Measurements from ENCODE around the gene TBC1D22A. TPM values are rescaled to one million over a fixed set of nuclear protein-coding genes. Genes with fewer than 3 reads are reported as not detected.

The TBC1D22A gene
- total RNA-seq, 1 donor from 2014 or later = 34.1 TPM

- TF ChIP-seq, protein P1, sequence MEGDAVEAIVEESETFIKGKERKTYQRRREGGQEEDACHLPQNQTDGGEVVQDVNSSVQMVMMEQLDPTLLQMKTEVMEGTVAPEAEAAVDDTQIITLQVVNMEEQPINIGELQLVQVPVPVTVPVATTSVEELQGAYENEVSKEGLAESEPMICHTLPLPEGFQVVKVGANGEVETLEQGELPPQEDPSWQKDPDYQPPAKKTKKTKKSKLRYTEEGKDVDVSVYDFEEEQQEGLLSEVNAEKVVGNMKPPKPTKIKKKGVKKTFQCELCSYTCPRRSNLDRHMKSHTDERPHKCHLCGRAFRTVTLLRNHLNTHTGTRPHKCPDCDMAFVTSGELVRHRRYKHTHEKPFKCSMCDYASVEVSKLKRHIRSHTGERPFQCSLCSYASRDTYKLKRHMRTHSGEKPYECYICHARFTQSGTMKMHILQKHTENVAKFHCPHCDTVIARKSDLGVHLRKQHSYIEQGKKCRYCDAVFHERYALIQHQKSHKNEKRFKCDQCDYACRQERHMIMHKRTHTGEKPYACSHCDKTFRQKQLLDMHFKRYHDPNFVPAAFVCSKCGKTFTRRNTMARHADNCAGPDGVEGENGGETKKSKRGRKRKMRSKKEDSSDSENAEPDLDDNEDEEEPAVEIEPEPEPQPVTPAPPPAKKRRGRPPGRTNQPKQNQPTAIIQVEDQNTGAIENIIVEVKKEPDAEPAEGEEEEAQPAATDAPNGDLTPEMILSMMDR (IDR thresholded peaks at IDR 0.05) = no peak
- no peak for ATAC-seq
- no peak for DNase-seq
- Histone ChIP-seq H3K27me3 (ENCODE audit: low read depth) (no peaks in the 10 kb centered on the region), H3K4me3 (no peak overlapping the region), H3K4me1 (no peaks in the 10 kb centered on the region), H3K36me3 (peaks cover 43% of the 10 kb centered on the region), H3K27ac (no peak overlapping the region), H3K9me3 (no peaks in the 10 kb centered on the region)
- intact Hi-C loops (cut with DNase I) = no loop called here
Observed at GRCh38 chr22:47061226-47061625, 298.8 kb downstream of the TBC1D22A start.

GRCh38 chr22:47062126-47062525, 299.7 kb downstream of the TBC1D22A start:
- ATAC-seq = no peak
- Histone ChIP-seq H3K27me3 (ENCODE audit: low read depth) (no peaks in the 10 kb centered on the region), H3K4me1 (no peaks in the 10 kb centered on the region), H3K4me3 (no peak overlapping the region), H3K9me3 (no peaks in the 10 kb centered on the region), H3K36me3 (peaks cover 43% of the 10 kb centered on the region), H3K27ac (no peak overlapping the region)
- intact Hi-C loops (cut with DNase I) = no loop called here
- TF ChIP-seq, protein P1 (IDR thresholded peaks at IDR 0.05) = no peak
- DNase-seq = no peak

GRCh38 chr22:47063071-47063509, 300.6 kb downstream of the TBC1D22A start:
- ATAC-seq (no peak), DNase-seq (no peak)
- H3K36me3 ChIP-seq = peaks cover 43% of the 10 kb centered on the region
- no peaks in the 10 kb centered on the region for H3K27me3 ChIP-seq (ENCODE audit: low read depth)
- no peaks in the 10 kb centered on the region for H3K4me1 ChIP-seq
- H3K9me3 ChIP-seq = no peaks in the 10 kb centered on the region
- intact Hi-C loops (cut with DNase I) = no loop called here
- no peak overlapping the region for H3K27ac ChIP-seq
- no peak overlapping the region for H3K4me3 ChIP-seq
- TF ChIP-seq, protein P1 (IDR thresholded peaks at IDR 0.05) = no peak

GRCh38 chr22:47063606-47064005, 301.2 kb downstream of the TBC1D22A start:
- Histone ChIP-seq H3K4me1 (no peaks in the 10 kb centered on the region), H3K36me3 (peaks cover 43% of the 10 kb centered on the region), H3K27ac (no peak overlapping the region), H3K27me3 (ENCODE audit: low read depth) (no peaks in the 10 kb centered on the region), H3K4me3 (no peak overlapping the region), H3K9me3 (no peaks in the 10 kb centered on the region)
- DNase-seq (no peak), ATAC-seq (no peak)
- intact Hi-C loops (cut with DNase I) = no loop called here
- TF ChIP-seq, protein P1 (IDR thresholded peaks at IDR 0.05) = no peak

GRCh38 chr22:47064016-47064415, 301.6 kb downstream of the TBC1D22A start:
- DNase-seq (no peak), ATAC-seq (no peak)
- no peaks in the 10 kb centered on the region for H3K4me1 ChIP-seq
- no peaks in the 10 kb centered on the region for H3K9me3 ChIP-seq
- H3K4me3 ChIP-seq = no peak overlapping the region
- peaks cover 43% of the 10 kb centered on the region for H3K36me3 ChIP-seq
- intact Hi-C loops (cut with DNase I) = no loop called here
- TF ChIP-seq, protein P1 (IDR thresholded peaks at IDR 0.05) = no peak
- no peaks in the 10 kb centered on the region for H3K27me3 ChIP-seq (ENCODE audit: low read depth)
- H3K27ac ChIP-seq = no peak overlapping the region

- Histone ChIP-seq H3K27ac (no peak overlapping the region), H3K4me1 (no peaks in the 10 kb centered on the region), H3K4me3 (no peak overlapping the region), H3K36me3 (peaks cover 43% of the 10 kb centered on the region), H3K9me3 (no peaks in the 10 kb centered on the region), H3K27me3 (ENCODE audit: low read depth) (no peaks in the 10 kb centered on the region)
- no peak for DNase-seq
- no peak for ATAC-seq
- TF ChIP-seq, protein P1 (IDR thresholded peaks at IDR 0.05) = no peak
- intact Hi-C loops (cut with DNase I) = no loop called here
Observed at GRCh38 chr22:47064416-47064815, 302.0 kb downstream of the TBC1D22A start.

Measured in lower lobe of right lung (tissue), 2 donors.